GM19099 (cell line): ENCODE data around the gene AMIGO3.

Experiments
- POLR2A ChIP-seq: IDR thresholded peaks from 3 replicates; pipeline ENCODE4 v1.6.1; 2011; ENCODE audit warnings: low read depth; ENCODE audit not compliant: insufficient read length; ENCODE audit errors: extremely low read depth

AMIGO3 gene

GRCh38 chr3:49719214-49719884 is at the start of gene AMIGO3:
Gene AMIGO3 (minus strand): TSS chr3:49719684. CDS start chr3:49719465, 219 bp downstream.
- peak; percentile 85 for TF ChIP-seq POLR2A

DNA sequence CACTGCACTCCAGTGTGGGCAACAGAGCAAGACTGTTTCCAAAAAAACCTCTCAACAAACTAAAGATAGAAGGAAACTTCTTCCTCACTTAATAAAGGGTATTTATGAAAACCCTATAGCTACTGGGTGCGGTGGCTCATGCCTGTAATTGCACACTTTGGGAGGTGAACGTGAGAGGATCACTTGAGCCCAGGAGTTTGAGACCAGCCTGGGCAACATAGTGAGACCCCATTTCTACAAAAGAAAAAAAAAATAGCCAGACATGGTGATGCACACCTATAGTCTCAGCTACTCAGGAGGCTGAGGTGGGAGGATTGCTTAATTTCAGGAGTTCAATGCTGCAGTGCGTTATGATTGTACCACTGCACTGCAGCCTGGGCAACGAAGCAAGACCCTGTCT is 44.5 kb upstream of the AMIGO3 start:
- TF ChIP-seq POLR2A, result no peak

GRCh38 chr3:49761661-49762060 is 42.2 kb upstream of the AMIGO3 start:
- no peak for TF ChIP-seq POLR2A

DNA sequence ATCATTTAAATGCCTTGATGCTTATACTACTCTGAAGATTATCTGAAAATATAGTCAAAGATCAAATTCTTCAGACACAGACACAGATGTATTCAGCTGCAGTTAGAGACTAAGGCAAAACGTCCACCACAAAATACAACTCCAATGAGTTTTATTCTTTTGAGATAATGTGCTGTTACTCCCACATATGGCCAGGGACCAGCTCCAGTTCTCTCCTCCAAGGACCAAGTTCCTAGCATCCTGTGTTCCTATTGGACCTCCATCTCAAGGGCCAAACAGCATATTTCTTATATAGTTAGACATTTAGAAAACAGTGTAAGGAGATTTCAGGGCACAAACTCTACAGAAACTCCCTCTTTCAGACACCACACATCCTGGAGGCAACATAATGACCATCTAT is 39.7 kb upstream of the AMIGO3 start:
- TF ChIP-seq POLR2A, result no peak

DNA sequence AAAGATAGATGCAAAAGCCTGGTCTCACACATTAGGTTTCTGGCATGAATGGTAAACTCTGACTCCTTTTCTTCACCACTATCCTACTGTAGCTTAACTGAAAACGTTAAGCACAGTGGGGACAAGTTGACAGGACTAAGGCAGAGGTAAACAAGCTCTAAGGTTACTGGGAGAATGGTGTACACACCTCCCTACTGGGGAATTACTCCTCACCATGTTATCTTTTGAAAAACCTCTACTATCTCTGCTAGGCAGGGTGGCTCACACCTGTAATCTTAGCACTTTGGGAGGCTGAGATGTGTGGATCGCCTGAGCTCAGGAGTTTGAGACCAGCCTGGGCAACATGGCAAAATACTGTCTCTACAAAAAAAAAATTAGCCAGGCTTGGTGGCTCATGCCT is 37.7 kb upstream of the AMIGO3 start:
- TF ChIP-seq POLR2A, result no peak

- TF ChIP-seq POLR2A, result no peak
These were observed 36.6 kb upstream of the AMIGO3 start for GRCh38 chr3:49756036-49756435.

DNA sequence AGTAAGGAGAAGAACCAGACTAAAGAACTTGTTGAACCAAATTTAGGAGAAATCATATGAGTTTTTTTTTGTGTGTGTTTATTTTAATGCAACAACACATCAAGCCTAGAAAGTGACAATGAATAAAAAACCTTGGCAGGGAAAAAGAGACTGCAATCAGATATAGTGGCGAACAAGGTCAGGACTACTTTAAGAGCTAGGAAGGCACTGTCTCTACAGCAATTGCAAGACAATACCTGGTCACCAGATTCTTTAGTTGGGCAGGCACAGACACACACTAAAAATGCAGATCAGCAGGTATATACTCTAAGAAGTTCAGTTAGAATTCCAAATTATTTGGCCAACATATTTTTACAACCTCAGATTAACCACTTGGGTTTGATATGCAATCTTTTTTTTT is 35.1 kb upstream of the AMIGO3 start:
- no peak for TF ChIP-seq POLR2A

DNA sequence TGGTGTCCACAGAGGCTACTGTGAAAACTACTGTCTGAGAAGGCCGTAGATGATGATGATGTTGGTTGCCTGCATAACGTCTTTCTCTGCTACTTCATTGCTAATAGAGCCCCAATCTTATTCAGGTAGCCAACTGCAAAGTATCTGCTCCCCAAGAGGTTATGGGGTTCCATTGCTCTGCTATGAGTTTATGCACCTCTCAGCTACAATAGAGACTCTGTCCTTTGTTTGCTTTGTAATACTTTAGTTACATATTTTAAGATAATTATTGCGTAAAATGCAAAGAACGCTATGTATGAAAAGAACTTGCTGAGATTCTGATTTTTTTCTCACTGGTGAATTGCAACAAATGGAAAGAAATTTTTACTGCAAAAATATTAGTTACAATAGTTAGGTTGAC is 32.0 kb upstream of the AMIGO3 start:
- TF ChIP-seq POLR2A, result no peak

DNA sequence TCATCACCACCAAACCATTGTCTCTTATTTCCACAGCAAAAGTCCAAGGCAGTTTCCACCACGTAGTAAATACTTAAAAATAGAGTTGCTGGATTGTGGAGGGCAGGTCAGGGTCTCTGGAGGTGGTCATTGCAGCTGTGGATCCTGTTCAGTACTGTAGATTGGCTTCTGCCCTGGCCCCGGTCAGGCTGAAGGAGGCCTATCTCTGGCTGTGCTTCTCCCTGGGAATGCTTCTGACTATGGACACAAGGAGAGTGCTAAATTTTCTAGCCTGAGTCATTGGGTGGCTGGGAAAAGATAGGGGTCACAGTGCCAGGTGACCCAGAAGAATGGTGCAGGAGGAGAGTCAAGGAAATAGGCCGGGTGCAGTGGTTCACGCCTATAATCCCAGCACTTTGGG is 30.6 kb upstream of the AMIGO3 start:
- no peak for TF ChIP-seq POLR2A

GRCh38 chr3:49747792-49748480 is 28.5 kb upstream of the AMIGO3 start:
- no peak for TF ChIP-seq POLR2A

DNA sequence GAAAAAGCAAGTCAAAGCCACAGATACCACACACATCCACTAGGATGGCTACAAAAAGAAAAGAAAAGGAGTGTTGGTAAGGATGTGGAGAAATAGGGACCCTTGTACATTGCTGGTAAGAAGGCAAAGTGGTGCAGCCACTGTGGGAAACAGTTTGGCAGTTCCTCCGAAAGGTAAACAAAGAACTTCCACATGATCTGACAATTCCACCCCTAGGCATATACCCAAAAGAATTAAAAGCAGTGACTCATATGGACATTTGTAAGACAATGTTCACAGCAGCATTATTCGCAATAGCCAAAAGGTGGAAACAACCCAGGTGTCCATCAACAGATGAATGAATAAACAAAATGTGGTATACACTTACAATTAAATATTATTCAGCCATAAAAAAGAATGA is 26.5 kb upstream of the AMIGO3 start:
- TF ChIP-seq POLR2A, result no peak

GRCh38 chr3:49740427-49740826 is 20.9 kb upstream of the AMIGO3 start:
- no peak for TF ChIP-seq POLR2A

DNA sequence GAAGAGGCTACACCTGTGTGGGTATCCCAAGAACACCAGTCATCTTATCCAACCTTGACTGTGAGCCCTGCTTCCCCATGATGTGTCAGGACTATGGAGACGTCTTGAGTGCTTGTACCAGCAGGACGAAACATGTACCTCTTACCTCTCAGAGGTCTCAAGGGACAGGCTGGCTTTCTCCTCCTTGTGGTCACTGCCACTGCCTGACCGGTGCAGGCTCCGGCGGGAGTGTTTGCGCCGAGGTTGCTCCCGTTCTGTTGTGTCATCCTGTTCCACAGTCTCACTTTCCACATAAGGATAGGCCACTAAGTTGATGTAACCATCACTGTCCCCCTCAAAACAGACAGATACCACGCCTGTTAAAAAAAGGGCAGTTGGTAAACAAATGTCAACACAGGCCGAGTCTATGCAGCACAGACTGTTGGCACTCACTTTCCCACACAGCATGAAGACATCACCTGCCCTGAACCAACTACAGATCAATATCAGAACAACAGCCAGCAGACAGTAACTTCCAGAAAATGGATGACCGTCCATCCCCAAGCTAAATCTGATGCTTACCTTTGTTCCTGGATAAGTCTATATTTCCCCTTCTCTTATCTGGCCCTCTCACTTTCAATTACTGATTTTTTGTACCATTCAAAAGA is 18.7 kb upstream of the AMIGO3 start:
- TF ChIP-seq POLR2A, result no peak

DNA sequence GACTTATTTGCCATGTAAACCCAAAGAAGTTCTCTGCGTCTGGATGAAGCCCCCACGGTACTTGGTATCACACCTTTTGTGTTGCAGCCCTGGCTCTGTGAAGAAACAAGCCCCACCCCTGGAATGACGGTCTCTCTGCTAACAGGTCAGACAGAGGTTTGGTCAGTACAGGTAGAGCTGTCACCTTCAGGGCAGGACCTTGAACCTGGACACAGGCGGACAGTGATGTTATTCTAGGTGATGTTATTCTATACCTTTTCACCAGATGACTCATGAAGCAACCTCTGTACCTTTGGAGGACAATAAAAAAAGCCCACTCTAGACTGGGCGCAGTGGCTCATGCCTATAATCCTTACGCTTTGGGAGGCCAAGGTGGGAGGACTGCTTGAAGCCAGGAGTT is 15.3 kb upstream of the AMIGO3 start:
- no peak for TF ChIP-seq POLR2A

GRCh38 chr3:49733551-49733950 is 14.1 kb upstream of the AMIGO3 start:
- TF ChIP-seq POLR2A, result no peak

DNA sequence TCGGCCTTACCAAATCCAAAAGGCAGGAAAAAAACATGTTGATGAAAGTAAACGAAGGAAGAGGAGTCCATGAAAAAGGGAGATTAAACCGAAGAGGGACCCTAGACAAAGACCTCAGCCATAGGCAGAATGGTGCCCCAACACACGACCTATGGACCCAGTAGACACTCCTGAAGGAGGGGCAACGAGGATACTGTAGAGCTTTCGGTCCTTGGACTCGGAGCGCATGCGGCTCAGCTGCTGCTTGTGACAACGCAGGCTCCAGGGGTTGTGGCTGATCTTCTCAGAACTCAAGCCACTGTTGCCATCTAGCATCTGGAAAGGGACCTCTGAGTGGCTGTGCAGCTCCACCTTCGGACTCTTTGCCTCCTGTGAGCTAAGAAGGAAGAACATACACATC is 13.1 kb upstream of the AMIGO3 start:
- no peak for TF ChIP-seq POLR2A
